ENCODE data around the gene RRBP1.

DNA sequence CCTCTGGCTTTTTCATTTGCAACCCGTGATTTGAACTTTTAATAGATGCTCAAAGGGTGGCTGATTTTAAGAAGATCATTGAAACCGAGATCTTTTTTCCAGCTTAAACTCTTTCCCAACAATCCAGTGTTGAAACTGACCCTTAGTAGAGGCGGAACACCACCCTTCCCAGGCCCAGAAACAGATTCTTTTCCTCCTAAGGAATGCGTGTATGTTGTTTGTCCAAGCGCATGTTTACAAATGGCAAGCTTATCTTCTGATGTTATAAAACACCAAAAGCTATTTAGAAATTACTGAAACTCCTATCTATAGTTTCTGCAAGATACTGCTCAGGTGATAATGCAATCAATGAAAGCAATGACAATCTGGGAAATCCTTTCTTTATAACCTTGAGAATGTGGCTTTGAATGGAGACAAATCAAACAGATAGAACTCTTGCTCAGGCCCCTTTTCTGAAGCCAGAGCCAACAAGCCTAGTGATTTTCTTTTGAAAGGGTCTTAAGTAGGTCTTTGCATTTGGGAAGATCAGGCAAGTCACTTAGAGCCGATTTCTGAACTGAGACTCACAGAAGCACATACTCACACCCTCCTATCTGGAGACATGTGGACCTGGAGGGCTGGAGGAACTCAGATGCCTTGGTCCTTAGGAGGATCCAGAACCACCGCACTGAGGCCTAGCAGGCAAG lies 26.8 kb upstream of the RRBP1 start:
- TF ChIP-seq, protein P1, sequence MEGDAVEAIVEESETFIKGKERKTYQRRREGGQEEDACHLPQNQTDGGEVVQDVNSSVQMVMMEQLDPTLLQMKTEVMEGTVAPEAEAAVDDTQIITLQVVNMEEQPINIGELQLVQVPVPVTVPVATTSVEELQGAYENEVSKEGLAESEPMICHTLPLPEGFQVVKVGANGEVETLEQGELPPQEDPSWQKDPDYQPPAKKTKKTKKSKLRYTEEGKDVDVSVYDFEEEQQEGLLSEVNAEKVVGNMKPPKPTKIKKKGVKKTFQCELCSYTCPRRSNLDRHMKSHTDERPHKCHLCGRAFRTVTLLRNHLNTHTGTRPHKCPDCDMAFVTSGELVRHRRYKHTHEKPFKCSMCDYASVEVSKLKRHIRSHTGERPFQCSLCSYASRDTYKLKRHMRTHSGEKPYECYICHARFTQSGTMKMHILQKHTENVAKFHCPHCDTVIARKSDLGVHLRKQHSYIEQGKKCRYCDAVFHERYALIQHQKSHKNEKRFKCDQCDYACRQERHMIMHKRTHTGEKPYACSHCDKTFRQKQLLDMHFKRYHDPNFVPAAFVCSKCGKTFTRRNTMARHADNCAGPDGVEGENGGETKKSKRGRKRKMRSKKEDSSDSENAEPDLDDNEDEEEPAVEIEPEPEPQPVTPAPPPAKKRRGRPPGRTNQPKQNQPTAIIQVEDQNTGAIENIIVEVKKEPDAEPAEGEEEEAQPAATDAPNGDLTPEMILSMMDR (IDR thresholded peaks at IDR 0.05; ENCODE audit: extremely low read depth in 1 of 2, insufficient read depth in 1 of 2, low read depth in 1 of 2, low read length in 2 of 2), result no peak
- TF ChIP-seq POLR2A (IDR thresholded peaks at IDR 0.05; ENCODE audit: low read depth, low read length) (no peak), JUN (IDR thresholded peaks at IDR 0.05; ENCODE audit: borderline replicate concordance, insufficient read depth, insufficient read length, low read depth) (no peak), EZH2 (IDR thresholded peaks at IDR 0.05; ENCODE audit: borderline replicate concordance, low read depth, low read length, severe bottlenecking) (no peak), POLR2AphosphoS5 (IDR thresholded peaks at IDR 0.05; ENCODE audit: insufficient read depth, low read depth, low read length) (no peak), MYC (IDR thresholded peaks at IDR 0.05; ENCODE audit: low read depth, low read length) (no peak), GATA2 (IDR thresholded peaks at IDR 0.05; ENCODE audit: insufficient read depth, insufficient read length, low read depth, low read length) (no peak)
- TF ChIP-seq, protein P2, sequence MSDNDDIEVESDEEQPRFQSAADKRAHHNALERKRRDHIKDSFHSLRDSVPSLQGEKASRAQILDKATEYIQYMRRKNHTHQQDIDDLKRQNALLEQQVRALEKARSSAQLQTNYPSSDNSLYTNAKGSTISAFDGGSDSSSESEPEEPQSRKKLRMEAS (IDR thresholded peaks at IDR 0.05; ENCODE audit: insufficient read depth, insufficient read length), result no peak
